WERI-Rb-1 (cell line): ENCODE measurements around the gene EPHA2.

Source experiments
- DNase-seq: peaks from one replicate; pipeline ENCODE4 v3.0.0-alpha.2; 2020
- H3K27ac ChIP-seq: fragments of 250-450 bp; sonication (Bioruptor Pico); 2 replicates; pipeline ENCODE4 v1.5.1; 2020; ENCODE audit warnings: mild to moderate bottlenecking, moderate library complexity
- H3K27me3 ChIP-seq: fragments of 250-450 bp; sonication (Bioruptor Pico); 2 replicates; pipeline ENCODE4 v1.5.1; 2021; ENCODE audit warnings: mild to moderate bottlenecking, low read depth, moderate library complexity; ENCODE audit not compliant: insufficient read depth, severe bottlenecking
- H3K36me3 ChIP-seq: fragments of 250-450 bp; sonication (Bioruptor Pico); 2 replicates; pipeline ENCODE4 v1.5.1; 2020; ENCODE audit warnings: mild to moderate bottlenecking, moderate library complexity
- H3K4me3 ChIP-seq: 2 replicates; pipeline ENCODE4 v1.5.1; 2011; ENCODE audit warnings: low read depth, mild to moderate bottlenecking, control low read depth, low read length
- H3K9me3 ChIP-seq: fragments of 250-450 bp; sonication (Bioruptor Pico); 2 replicates; pipeline ENCODE4 v1.5.1; 2021; ENCODE audit warnings: mild to moderate bottlenecking, moderate library complexity; ENCODE audit not compliant: severe bottlenecking
- CTCF ChIP-seq: IDR thresholded peaks from 2 replicates; pipeline ENCODE4 v1.5.1; 2011; ENCODE audit warnings: low read depth, mild to moderate bottlenecking, control low read depth, inconsistent platforms, low read length

EPHA2 gene

GRCh38 chr1:16153999-16154673 lies 1.7 kb downstream of the EPHA2 start:
- DNase-seq, result peak; percentile 89
- Histone ChIP-seq H3K27me3 (peaks cover 31% of the 10 kb centered on the region), H3K36me3 (no peaks in the 10 kb centered on the region), H3K4me3 (no peak overlapping the region), H3K27ac (no peak overlapping the region), H3K9me3 (no peaks in the 10 kb centered on the region)
- TF ChIP-seq CTCF, result no peak

GRCh38 chr1:16153096-16153998 lies 2.5 kb downstream of the EPHA2 start:
- peak overlapping the region; percentile 49; the same call in 1 of the 2 replicates for H3K27ac ChIP-seq
- H3K4me3 ChIP-seq, result peak overlapping the region; percentile 5
- no peak for TF ChIP-seq CTCF
- H3K9me3 ChIP-seq, result no peaks in the 10 kb centered on the region
- H3K36me3 ChIP-seq, result no peaks in the 10 kb centered on the region
- DNase-seq, result peak; percentile 60
- peaks cover 31% of the 10 kb centered on the region for H3K27me3 ChIP-seq

- DNase-seq, result peak; percentile 87
- peak overlapping the region; percentile 5 for H3K4me3 ChIP-seq
- no peaks in the 10 kb centered on the region for H3K36me3 ChIP-seq
- no peaks in the 10 kb centered on the region for H3K9me3 ChIP-seq
- H3K27ac ChIP-seq, result peak overlapping the region; percentile 49
- H3K27me3 ChIP-seq, result peaks cover 31% of the 10 kb centered on the region
- TF ChIP-seq CTCF, result no peak
Measured at GRCh38 chr1:16152481-16153087, 3.3 kb downstream of the EPHA2 start.

GRCh38 chr1:16151995-16152384 lies 3.9 kb downstream of the EPHA2 start:
- DNase-seq, result no peak
- H3K27ac ChIP-seq, result no peak overlapping the region
- H3K4me3 ChIP-seq, result no peak overlapping the region

More at GRCh38 chr1:16151995-16152384, 3.9 kb downstream of the EPHA2 start:
- no peaks in the 10 kb centered on the region for H3K36me3 ChIP-seq
- H3K9me3 ChIP-seq, result no peaks in the 10 kb centered on the region
- H3K27me3 ChIP-seq, result peaks cover 31% of the 10 kb centered on the region
- TF ChIP-seq CTCF, result no peak
